Common myeloid progenitor, CD34-positive (primary cell): ENCODE results near the gene PNMT.

Experiments
- CTCF ChIA-PET: fragments of 350-600 bp; sonication (Branson Sonifier 250); formaldehyde crosslinking; loops from one replicate; lab custom pipeline; 2021; ENCODE audit warnings: antibody characterized with exemption; lab: Charles Lee
- POLR2A ChIA-PET: fragments of 350-600 bp; sonication (Branson Sonifier 250); formaldehyde crosslinking; loops from one replicate; lab custom pipeline; 2021; ENCODE audit warnings: antibody characterized with exemption; lab: Charles Lee
- DNase-seq, 3 donors: peaks; one replicate each; pipeline versions ENCODE4 v3.0.0 to v3.0.0-alpha.2; 2013
- H3K27ac ChIP-seq, 2 experiments: 1 replicate in 1 of 2; 2 replicates in 1 of 2; pipeline ENCODE4 v1.7.0; 2013; ENCODE audit warnings: inconsistent platforms in 2 of 2, low read length in 2 of 2, mild to moderate bottlenecking in 2 of 2, low read depth in 1 of 2, moderate library complexity in 1 of 2; ENCODE audit not compliant: severe bottlenecking in 2 of 2, insufficient read depth in 1 of 2, poor library complexity in 1 of 2
- H3K27me3 ChIP-seq, 5 experiments: replicated peaks in 2 of 5; 1 replicate in 3 of 5; 2 replicates in 2 of 5; pipeline versions ENCODE4 v1.6.1 to v1.7.0; 2013; ENCODE audit warnings: low read length in 4 of 5, mild to moderate bottlenecking in 2 of 5, moderate library complexity in 2 of 5, inconsistent platforms in 1 of 5; ENCODE audit not compliant: insufficient read depth in 5 of 5, control insufficient read depth in 4 of 5
- H3K36me3 ChIP-seq, 4 experiments: 1 replicate in 2 of 4; 2 replicates in 2 of 4; pipeline versions ENCODE4 v1.6.1 to v1.7.0; 2013; ENCODE audit warnings: low read length in 3 of 4, control low read depth in 1 of 4, mild to moderate bottlenecking in 1 of 4; ENCODE audit not compliant: control insufficient read depth in 4 of 4, insufficient read depth in 4 of 4
- H3K4me1 ChIP-seq, 4 experiments: 1 replicate in 3 of 4; 2 replicates in 1 of 4; pipeline versions ENCODE4 v1.6.1 to v1.7.1; 2013; ENCODE audit warnings: low read length in 3 of 4, mild to moderate bottlenecking in 3 of 4, control low read depth in 1 of 4, inconsistent platforms in 1 of 4, moderate library complexity in 1 of 4; ENCODE audit not compliant: control insufficient read depth in 4 of 4, insufficient read depth in 4 of 4; ENCODE audit errors: control extremely low read depth in 1 of 4
- H3K4me3 ChIP-seq, 7 experiments: 1 replicate in 4 of 7; 2 replicates in 3 of 7; pipeline versions ENCODE4 v1.5.1 to v1.7.0; 2013; ENCODE audit warnings: mild to moderate bottlenecking in 7 of 7, low read length in 6 of 7, moderate library complexity in 6 of 7, inconsistent platforms in 2 of 7, low read depth in 2 of 7, control low read depth in 1 of 7; ENCODE audit not compliant: insufficient read depth in 4 of 7, control insufficient read depth in 1 of 7; ENCODE audit errors: extremely low read depth in 1 of 7
- H3K9me3 ChIP-seq, 5 experiments: 1 replicate in 4 of 5; 2 replicates in 1 of 5; pipeline versions ENCODE4 v1.6.1 to v1.7.1; 2013; ENCODE audit warnings: low read length in 4 of 5, mild to moderate bottlenecking in 2 of 5, inconsistent platforms in 1 of 5, low read depth in 1 of 5, moderate library complexity in 1 of 5; ENCODE audit not compliant: control insufficient read depth in 4 of 5, insufficient read depth in 2 of 5; ENCODE audit errors: control extremely low read depth in 1 of 5
- WGBS: methylation state at CpG from one replicate; pipeline ENCODE4 v1.1.5; 2013; ENCODE audit not compliant: insufficient coverage; 5-methylcytosine and 5-hydroxymethylcytosine counted together

PNMT gene

DNA sequence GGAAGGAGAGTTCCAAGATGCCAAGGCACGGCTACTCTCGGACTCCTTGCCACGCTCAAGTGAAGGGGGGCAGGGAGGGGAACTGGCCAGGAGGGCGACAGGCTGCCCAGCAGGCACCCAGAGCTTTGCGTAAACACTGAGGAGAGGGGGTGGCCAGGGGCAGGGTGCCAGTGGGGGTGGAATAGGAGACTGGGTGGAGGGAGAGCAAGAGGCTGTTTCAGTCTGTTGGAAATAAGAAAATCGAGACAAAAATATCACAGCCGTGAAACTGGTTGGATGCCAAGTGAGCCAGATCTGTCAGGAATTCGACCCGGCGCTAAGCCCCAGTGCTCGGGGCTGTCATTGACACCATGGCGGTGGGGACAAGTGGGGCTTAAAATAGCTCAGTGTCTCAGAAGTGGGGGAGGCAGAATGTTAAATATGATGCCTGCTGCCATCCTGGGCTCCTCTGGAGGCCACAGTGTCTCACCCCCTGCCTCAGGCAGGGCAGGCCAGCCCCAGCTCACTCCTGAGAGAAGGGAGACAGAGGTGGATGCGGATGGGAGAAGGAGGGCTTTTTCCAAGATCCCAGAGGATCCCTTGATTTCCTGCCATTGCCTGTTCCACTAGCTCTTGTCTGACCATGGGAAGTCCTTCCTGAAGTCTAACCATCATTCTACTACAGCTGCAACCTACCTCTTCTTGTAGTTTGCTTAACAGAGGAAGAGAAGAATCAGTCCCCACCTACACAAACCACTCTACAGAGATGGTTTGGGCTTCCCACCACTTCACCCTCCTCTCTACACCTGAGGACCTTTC, 9.5 kb downstream of the PNMT start:
- ChIA-PET CTCF (interaction anchor here (0.6 to 22.5 kb wide), 7 partner anchors 9 to 501 kb away, joined by 3 to 445 read pairs (median 23); partner anchors contain the start of genes PNMT, PPP1R1B and TCAP), POLR2A (no interaction called here)
- Histone ChIP-seq H3K9me3 (no peaks in the 10 kb centered on the region), H3K4me3 (no peak overlapping the region), H3K27ac (no peak overlapping the region), H3K36me3 (no peaks in the 10 kb centered on the region), H3K27me3 (no peaks in the 10 kb centered on the region), H3K4me1 (peaks cover 9 to 51% (median 41%) of the 10 kb centered on the region in 4 experiments)
- DNase-seq: no peak
- WGBS: 64% methylated on average over 11 of the region's 13 CpGs

DNA sequence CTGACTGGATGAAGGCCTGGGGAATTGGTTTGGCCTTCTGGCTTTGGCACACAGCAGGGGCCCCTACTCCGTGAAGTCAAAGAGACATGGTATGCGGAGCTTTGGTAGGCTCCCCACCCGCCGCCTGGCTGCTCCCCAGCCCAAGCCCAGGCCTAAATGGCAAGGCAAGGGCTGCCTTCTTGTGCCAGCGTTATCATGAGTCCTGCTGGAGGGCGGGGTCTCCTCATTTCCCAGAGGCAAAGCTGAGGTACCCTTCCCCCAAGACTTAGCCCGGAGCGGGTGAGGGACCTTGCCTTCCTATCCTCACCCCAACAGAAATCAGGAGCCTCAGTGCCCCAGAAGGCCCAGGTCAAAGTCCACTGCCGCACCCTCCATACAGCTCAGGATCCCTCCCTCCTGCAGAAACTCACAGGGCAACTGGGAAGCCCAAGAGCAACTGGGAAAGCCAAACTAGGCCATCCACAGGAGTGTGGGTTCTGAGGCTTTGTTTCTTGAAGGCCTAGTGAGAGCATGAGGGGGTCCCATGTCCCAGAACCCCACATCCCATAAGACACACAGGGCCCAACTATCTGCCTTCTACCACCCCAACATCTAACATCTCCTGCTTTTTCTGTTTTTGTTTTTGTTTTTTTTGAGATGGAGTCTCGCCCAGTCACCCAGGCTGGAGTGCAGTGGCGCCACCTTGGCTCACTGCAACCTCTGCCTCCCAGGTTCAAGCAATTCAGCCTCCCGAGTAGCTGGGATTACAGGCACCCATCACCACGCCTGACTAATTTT, 10.3 kb downstream of the PNMT start:
- Histone ChIP-seq H3K36me3 (peaks cover 0 to 6% (median under 1%) of the 10 kb centered on the region in 4 experiments), H3K4me3 (no peak overlapping the region), H3K4me1 (peaks cover 9 to 51% (median 41%) of the 10 kb centered on the region in 4 experiments), H3K9me3 (no peaks in the 10 kb centered on the region), H3K27me3 (no peaks in the 10 kb centered on the region), H3K27ac (no peak overlapping the region)
- ChIA-PET CTCF (interaction anchor here (0.6 to 22.5 kb wide), 7 partner anchors 9 to 104 kb away, joined by 3 to 445 read pairs (median 23); partner anchors contain the start of genes PGAP3, PNMT, PPP1R1B and TCAP), POLR2A (interaction anchor here (0.7 to 1.1 kb wide), 3 partner anchors 10 to 46 kb away, joined by 3 to 4 read pairs (median 3); partner anchors contain the start of genes PGAP3 and PNMT)
- WGBS: 87% methylated on average over 12 of the region's 13 CpGs
- DNase-seq: no peak

DNA sequence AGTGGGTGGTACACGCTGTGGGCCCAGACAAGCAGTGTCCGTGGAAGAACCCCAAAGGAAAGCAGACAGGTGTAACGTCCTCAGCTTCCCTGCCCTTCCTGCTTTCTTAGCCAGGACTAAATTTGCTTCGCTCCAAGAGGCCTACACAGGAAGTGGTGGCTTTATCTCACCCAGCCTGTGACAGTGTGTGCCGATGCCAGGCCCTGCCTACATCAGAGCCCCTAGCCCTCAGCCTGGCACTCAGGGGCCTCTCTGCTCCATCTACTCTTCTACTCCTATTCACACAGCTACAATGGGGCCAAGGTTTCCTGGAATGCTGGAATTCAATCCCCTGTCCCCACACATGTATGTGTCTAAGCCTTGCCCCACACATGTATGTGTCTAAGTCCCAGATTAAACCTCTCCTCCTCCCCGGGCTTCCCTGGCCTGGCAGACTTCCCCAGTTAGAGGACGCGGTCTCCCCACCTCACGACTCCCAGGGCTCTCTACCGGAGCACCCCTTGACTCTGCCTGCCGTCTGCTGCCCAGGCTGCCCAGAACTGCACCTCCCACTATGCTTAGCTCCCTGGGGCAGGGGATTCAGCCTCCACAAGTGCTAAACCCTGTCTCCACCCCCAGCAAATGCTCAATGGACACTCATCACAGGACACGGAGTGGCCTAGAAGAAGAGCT, 11.4 kb downstream of the PNMT start:
- Histone ChIP-seq H3K4me3 (peak overlapping the region in 1 of 7 experiments; percentile 13), H3K36me3 (peaks cover 0 to 13% (median under 1%) of the 10 kb centered on the region in 4 experiments), H3K27ac (peak overlapping the region; percentile 23 to 62), H3K9me3 (no peaks in the 10 kb centered on the region), H3K4me1 (peaks cover 9 to 51% (median 41%) of the 10 kb centered on the region in 4 experiments), H3K27me3 (no peaks in the 10 kb centered on the region)
- WGBS: 11% methylated on average over 6 of the region's 12 CpGs
- ChIA-PET CTCF (interaction anchor here (1.1 to 22.5 kb wide), 6 partner anchors 8 to 54 kb away, joined by 3 to 445 read pairs (median 25); partner anchors contain the start of genes PGAP3, PNMT, PPP1R1B and TCAP), POLR2A (interaction anchor here (0.7 to 1.1 kb wide), 4 partner anchors 9 to 967 kb away, joined by 3 to 4 read pairs (median 3); partner anchors contain the start of genes PGAP3 and PNMT)
- peak; percentile 54 to 73 (median 67) for DNase-seq

DNA sequence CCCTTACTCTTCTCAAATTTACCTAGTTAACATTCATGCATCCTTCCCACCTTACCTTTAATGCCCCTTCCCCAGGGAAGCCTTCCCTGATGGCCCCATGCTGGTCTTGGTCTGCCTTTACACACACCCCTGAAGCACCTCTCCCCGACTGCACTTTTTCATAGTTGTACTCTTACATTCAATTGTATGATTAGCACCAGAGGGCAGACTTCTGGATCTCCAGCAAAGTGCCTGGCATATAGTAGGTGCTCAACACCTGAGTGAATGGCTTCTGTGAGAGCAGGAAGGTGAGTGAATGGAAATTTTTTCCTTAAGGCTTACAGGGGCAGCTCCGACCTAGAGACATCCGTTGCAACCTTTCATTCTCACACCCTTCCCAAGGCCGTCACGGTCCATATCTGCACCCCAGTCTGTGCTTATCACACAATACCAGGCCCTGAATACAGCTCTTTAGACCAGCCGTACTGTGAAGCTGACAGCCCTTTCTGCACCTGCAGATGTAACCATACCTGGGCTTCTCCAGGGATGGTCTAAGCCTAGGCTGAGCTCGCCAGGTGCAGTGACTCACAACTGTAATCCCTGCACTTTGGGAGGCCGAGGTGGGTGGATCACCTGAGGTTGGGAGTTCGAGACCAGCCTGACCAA, 15.2 kb downstream of the PNMT start:
- DNase-seq: peak in 1 of 3 donors; percentile 19
- POLR2A ChIA-PET: no interaction called here
- no peaks in the 10 kb centered on the region for H3K27me3 ChIP-seq

DNA sequence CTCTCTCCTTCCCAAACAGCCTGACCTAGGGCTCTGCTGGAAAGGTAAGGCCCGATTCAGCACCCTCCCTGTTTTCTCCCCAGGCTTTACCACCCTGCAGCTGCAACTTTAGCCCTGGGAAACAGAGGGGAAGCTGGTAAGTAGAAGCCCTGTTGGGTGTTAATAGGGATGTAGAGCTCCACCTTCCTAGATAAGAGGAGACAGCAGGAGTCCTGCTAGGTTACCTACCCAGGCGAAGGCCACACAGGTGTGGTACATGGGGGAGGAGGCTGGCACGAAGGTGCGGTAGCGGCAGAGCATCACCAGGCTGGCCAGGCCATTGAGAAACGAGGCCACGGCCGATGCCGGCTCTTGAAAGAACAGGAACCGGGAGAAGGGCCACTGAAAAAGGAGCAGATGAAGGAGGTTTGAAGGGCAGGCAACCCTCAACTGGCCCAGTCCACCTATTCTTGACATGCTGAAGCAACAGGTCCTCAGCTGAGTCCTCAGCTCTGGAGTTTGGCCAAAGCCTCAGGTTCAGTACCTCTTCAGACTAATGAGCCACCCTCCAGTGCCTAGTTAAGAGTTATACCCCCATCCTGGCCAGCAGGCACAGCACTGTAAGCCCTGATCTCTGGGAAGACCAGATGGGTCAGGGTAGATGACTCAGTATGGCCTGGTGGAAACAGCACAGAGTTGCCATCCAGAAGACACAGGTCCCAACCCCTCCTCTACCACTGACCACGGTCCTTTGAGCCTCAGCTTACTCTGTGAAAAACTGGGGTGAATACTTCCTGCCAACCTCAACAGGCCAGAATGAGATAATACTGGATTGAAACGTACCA, 16.3 kb downstream of the PNMT start:
- POLR2A ChIA-PET: no interaction called here
- 98% methylated on average over 11 of the region's 12 CpGs for WGBS

More for the DNA sequence above, 15.2 kb downstream of the PNMT start:
- no peak overlapping the region for H3K4me3 ChIP-seq
- 89% methylated on average over 7 of the region's 9 CpGs for WGBS
- H3K27ac ChIP-seq: no peak overlapping the region
- CTCF ChIA-PET: interaction anchor here (0.6 to 1.6 kb wide), 5 partner anchors 13 to 146 kb away, joined by 3 to 4 read pairs (median 3); partner anchors contain the start of gene PNMT
- H3K9me3 ChIP-seq: no peaks in the 10 kb centered on the region
- peaks cover 8 to 32% (median 21%) of the 10 kb centered on the region in 4 experiments for H3K4me1 ChIP-seq
- H3K36me3 ChIP-seq: peaks cover 0 to 17% (median under 1%) of the 10 kb centered on the region in 4 experiments

More for the DNA sequence above, 16.3 kb downstream of the PNMT start:
- DNase-seq: no peak
- H3K4me1 ChIP-seq: peaks cover 7 to 30% (median 20%) of the 10 kb centered on the region in 4 experiments
- no peak overlapping the region for H3K27ac ChIP-seq
- CTCF ChIA-PET: interaction anchor here (1.1 to 2.1 kb wide), 4 partner anchors 12 to 147 kb away, joined by 3 to 10 read pairs (median 4); no protein-coding TSS in a partner anchor
- no peak overlapping the region for H3K4me3 ChIP-seq
- H3K9me3 ChIP-seq: no peaks in the 10 kb centered on the region
- peaks cover 0 to 17% (median under 1%) of the 10 kb centered on the region in 4 experiments for H3K36me3 ChIP-seq
- H3K27me3 ChIP-seq: no peaks in the 10 kb centered on the region
